H9 (cell line): ENCODE results near the gene SLAMF1. TPM values are rescaled to one million over a fixed set of nuclear protein-coding genes. Genes with fewer than 3 reads are reported as not detected.
A peak's percentile ranks its signal among the peaks of the same experiment; 100 is the strongest.

Source experiments
- DNase-seq: peaks from one replicate; pipeline ENCODE4 v3.0.0-alpha.2; 2017
- H2AFZ ChIP-seq: one replicate; pipeline ENCODE4 v1.6.1; 2013; ENCODE audit warnings: mild to moderate bottlenecking, low read length, control low read depth, moderate library complexity
- H2AK5ac ChIP-seq: 2 replicates; pipeline ENCODE4 v1.6.1; 2013; ENCODE audit warnings: low read length, control low read depth, mixed read lengths; ENCODE audit not compliant: insufficient read length
- H2BK120ac ChIP-seq: one replicate; pipeline ENCODE4 v1.6.1; 2013; ENCODE audit warnings: low read depth, mild to moderate bottlenecking, low read length, control low read depth, inconsistent platforms; ENCODE audit not compliant: poor library complexity, severe bottlenecking
- H2BK12ac ChIP-seq: 2 replicates; pipeline ENCODE4 v1.6.1; 2013; ENCODE audit warnings: low read length, control low read depth, mixed read lengths, low read depth; ENCODE audit not compliant: insufficient read length
- H2BK15ac ChIP-seq: 2 replicates; pipeline ENCODE4 v1.6.1; 2013; ENCODE audit warnings: low read depth, low read length, control low read depth
- H2BK20ac ChIP-seq: one replicate; pipeline ENCODE4 v1.6.1; 2013; ENCODE audit warnings: low read depth, mild to moderate bottlenecking, low read length, control low read depth, inconsistent platforms; ENCODE audit not compliant: poor library complexity, severe bottlenecking
- H2BK5ac ChIP-seq: 2 replicates; pipeline ENCODE4 v1.6.1; 2013; ENCODE audit warnings: low read length, control low read depth, mixed read lengths; ENCODE audit not compliant: insufficient read length
- H3K14ac ChIP-seq: 2 replicates; pipeline ENCODE4 v1.6.1; 2013; ENCODE audit warnings: low read length, control low read depth; ENCODE audit not compliant: insufficient read depth
- H3K18ac ChIP-seq: 2 replicates; pipeline ENCODE4 v1.6.1; 2013; ENCODE audit warnings: low read depth, mild to moderate bottlenecking, mixed read lengths, low read length, control low read depth; ENCODE audit not compliant: insufficient read length
- H3K23ac ChIP-seq: 2 replicates; pipeline ENCODE4 v1.6.1; 2013; ENCODE audit warnings: low read length, control low read depth, mixed read lengths, low read depth; ENCODE audit not compliant: insufficient read length
- H3K23me2 ChIP-seq: 2 replicates; pipeline ENCODE4 v1.6.1; 2013; ENCODE audit warnings: low read depth, mild to moderate bottlenecking, mixed read lengths, low read length, control low read depth; ENCODE audit not compliant: insufficient read length, poor library complexity, severe bottlenecking
- H3K27ac ChIP-seq: 2 replicates; pipeline ENCODE4 v1.5.1; 2013; ENCODE audit warnings: low read length, control low read depth, mixed read lengths, low read depth; ENCODE audit not compliant: insufficient read length
- H3K27me3 ChIP-seq: 2 replicates; pipeline ENCODE4 v1.6.1; 2013; ENCODE audit warnings: low read length, control low read depth, inconsistent platforms; ENCODE audit not compliant: insufficient read depth
- H3K4ac ChIP-seq: 2 replicates; pipeline ENCODE4 v1.6.1; 2013; ENCODE audit warnings: low read depth, mild to moderate bottlenecking, control low read depth, inconsistent platforms, low read length, moderate library complexity
- H3K4me1 ChIP-seq: 2 replicates; pipeline ENCODE4 v1.6.1; 2013; ENCODE audit warnings: low read length, control low read depth, inconsistent platforms; ENCODE audit not compliant: insufficient read depth
- H3K4me2 ChIP-seq: 2 replicates; pipeline ENCODE4 v1.6.1; 2013; ENCODE audit warnings: low read length, control low read depth, mixed read lengths; ENCODE audit not compliant: insufficient read length, insufficient read depth
- H3K56ac ChIP-seq: 2 replicates; pipeline ENCODE4 v1.6.1; 2013; ENCODE audit warnings: low read depth, mild to moderate bottlenecking, mixed read lengths, low read length, control low read depth; ENCODE audit not compliant: insufficient read length
- H3K79me1 ChIP-seq: 2 replicates; pipeline ENCODE4 v1.6.1; 2013; ENCODE audit warnings: low read depth, mild to moderate bottlenecking, moderate library complexity, low read length, control low read depth, inconsistent platforms; ENCODE audit not compliant: insufficient read depth, poor library complexity, severe bottlenecking
- H3K79me2 ChIP-seq: 2 replicates; pipeline ENCODE4 v1.6.1; 2013; ENCODE audit warnings: low read length, control low read depth, inconsistent platforms; ENCODE audit not compliant: insufficient read depth
- H3K9ac ChIP-seq: 2 replicates; pipeline ENCODE4 v1.6.1; 2013; ENCODE audit warnings: low read length, control low read depth, mixed read lengths; ENCODE audit not compliant: insufficient read length; ENCODE audit errors: extremely low read depth
- H3K9me3 ChIP-seq: one replicate; pipeline ENCODE4 v1.6.1; 2013; ENCODE audit warnings: low read depth, low read length, inconsistent platforms; ENCODE audit not compliant: control insufficient read depth
- H3T11ph ChIP-seq: one replicate; pipeline ENCODE4 v1.6.1; 2013; ENCODE audit warnings: mild to moderate bottlenecking, low read length, control low read depth, inconsistent platforms
- H4K20me1 ChIP-seq: one replicate; pipeline ENCODE4 v1.6.1; 2013; ENCODE audit not compliant: control insufficient read depth, insufficient read length, insufficient read depth
- H4K5ac ChIP-seq: 2 replicates; pipeline ENCODE4 v1.6.1; 2013; ENCODE audit warnings: low read depth, mild to moderate bottlenecking, mixed read lengths, low read length, control low read depth; ENCODE audit not compliant: insufficient read length
- H4K8ac ChIP-seq: replicated peaks from 2 replicates; pipeline ENCODE4 v1.6.1; 2013; ENCODE audit warnings: low read length, control low read depth, mixed read lengths, low read depth; ENCODE audit not compliant: insufficient read length
- H4K91ac ChIP-seq: 2 replicates; pipeline ENCODE4 v1.6.1; 2013; ENCODE audit warnings: low read depth, mild to moderate bottlenecking, moderate library complexity, mixed read lengths, low read length, control low read depth; ENCODE audit not compliant: insufficient read length
- H3K27ac Mint-ChIP-seq, 3 experiments: 2 replicates in 2 of 3; 3 replicates in 1 of 3; pipeline ENCODE4 v1.8.0; 2020 to 2021; ENCODE audit warnings: mixed read lengths in 3 of 3, mild to moderate bottlenecking in 1 of 3, moderate library complexity in 1 of 3
- H3K27me3 Mint-ChIP-seq: 2 replicates; pipeline ENCODE4 v1.8.0; 2021; ENCODE audit warnings: low read depth, mild to moderate bottlenecking, moderate library complexity, mixed read lengths
- H3K36me3 Mint-ChIP-seq, 3 experiments: 2 replicates in 2 of 3; 3 replicates in 1 of 3; pipeline ENCODE4 v1.8.0; 2020 to 2021; ENCODE audit warnings: low read depth in 3 of 3, mixed read lengths in 3 of 3; ENCODE audit not compliant: insufficient read depth in 1 of 3
- H3K4me1 Mint-ChIP-seq, 2 experiments: 2 replicates each; pipeline ENCODE4 v1.8.0; 2020; ENCODE audit warnings: mixed read lengths in 2 of 2
- H3K4me3 Mint-ChIP-seq, 2 experiments: 2 replicates in 1 of 2; 3 replicates in 1 of 2; pipeline ENCODE4 v1.8.0; 2020 to 2021; ENCODE audit warnings: mild to moderate bottlenecking in 2 of 2, mixed read lengths in 2 of 2, moderate library complexity in 1 of 2
- H3K9me3 Mint-ChIP-seq, 2 experiments: 2 replicates in 1 of 2; 3 replicates in 1 of 2; pipeline ENCODE4 v1.8.0; 2020; ENCODE audit warnings: mild to moderate bottlenecking in 2 of 2, mixed read lengths in 2 of 2, moderate library complexity in 1 of 2
- CTCF ChIP-seq: fragments of 200-600 bp; sonication (generic); conservative IDR thresholded peaks from 3 replicates; pipeline ENCODE4 v1.8.0; 2021; ENCODE audit warnings: antibody characterized with exemption, mild to moderate bottlenecking
- WGBS: extraction: QIAGEN DNeasy Blood & Tissue Kit; methylation state at CpG from one replicate; pipeline ENCODE4 v1.1.7; 2013; ENCODE audit warnings: missing lambda C conversion rate, low lambda C conversion rate, mixed read lengths; ENCODE audit not compliant: insufficient read length; ENCODE audit errors: extremely low coverage; 5-methylcytosine and 5-hydroxymethylcytosine counted together
- total RNA-seq: library from RNA; stranded (reverse); gene quantifications from 2 replicates; pipeline ENCODE4 v1.2.1, GENCODE V29; 2021

Gene SLAMF1
- total RNA-seq, 1 experiment from 2014 or later, result not detected

GRCh38 chr1:160646180-160646579 lies 664 bp downstream of the SLAMF1 start:
- H3K79me2 ChIP-seq, result no peaks in the 10 kb centered on the region
- peaks cover 6 to 7% of the 10 kb centered on the region in 2 experiments for H3K4me1 Mint-ChIP-seq
- H4K5ac ChIP-seq, result no peak overlapping the region
- H3K4me3 Mint-ChIP-seq, result no peak overlapping the region
- H2BK5ac ChIP-seq, result no peak overlapping the region
- no peak overlapping the region for H4K91ac ChIP-seq
- no peak overlapping the region for H3T11ph ChIP-seq
- no peak for DNase-seq
- no peaks in the 10 kb centered on the region for H3K23me2 ChIP-seq
- H2BK20ac ChIP-seq, result no peak overlapping the region
- no peaks in the 10 kb centered on the region for H3K9me3 ChIP-seq
- H3K9me3 Mint-ChIP-seq, result no peaks in the 10 kb centered on the region; a peak in 2 of 5 replicates
- H3K14ac ChIP-seq, result no peak overlapping the region
- H3K27me3 ChIP-seq, result no peaks in the 10 kb centered on the region
- H3K4me1 ChIP-seq, result no peaks in the 10 kb centered on the region
- H3K56ac ChIP-seq, result no peak overlapping the region
- peaks cover 0 to 5% (median 2%) of the 10 kb centered on the region in 3 experiments; a peak in 3 of 7 replicates for H3K36me3 Mint-ChIP-seq
- H2AFZ ChIP-seq, result no peak overlapping the region
- peaks cover 6% of the 10 kb centered on the region; the same call in 1 of the 2 replicates for H3K27me3 Mint-ChIP-seq
- TF ChIP-seq CTCF, result no peak
- no peaks in the 10 kb centered on the region for H3K79me1 ChIP-seq
- H4K20me1 ChIP-seq, result no peaks in the 10 kb centered on the region
- no peak overlapping the region for H3K23ac ChIP-seq
- peak overlapping the region in 1 of 3 experiments; percentile 3; a peak in 1 of 7 replicates for H3K27ac Mint-ChIP-seq
- H2AK5ac ChIP-seq, result no peak overlapping the region
- no peak overlapping the region for H4K8ac ChIP-seq
- H2BK15ac ChIP-seq, result no peak overlapping the region
- H3K9ac ChIP-seq, result no peak overlapping the region
- no peak overlapping the region for H3K27ac ChIP-seq
- no peak overlapping the region for H3K18ac ChIP-seq
- H3K4me2 ChIP-seq, result no peak overlapping the region
- WGBS, result no CpG with 5 or more reads among the region's 1 CpG
- H2BK12ac ChIP-seq, result no peak overlapping the region
- no peak overlapping the region for H3K4ac ChIP-seq
- H2BK120ac ChIP-seq, result no peak overlapping the region
